ENCODE results near the gene STEEP1.

The STEEP1 gene

GRCh38 chrX:119565107-119565663 lies at the start of gene STEEP1:
TSS of gene STEEP1 (minus strand) at chrX:119565409. CDS start at chrX:119565355, 54 bp downstream.
- DNase-seq = peak; percentile 78

- DNase-seq = no peak
Measured at GRCh38 chrX:119614776-119615175, 49.6 kb upstream of the STEEP1 start.

GRCh38 chrX:119607018-119607389 lies 41.8 kb upstream of the STEEP1 start:
- no peak for DNase-seq

GRCh38 chrX:119606280-119607017 lies 41.2 kb upstream of the STEEP1 start, which contains the start of gene NKRF:
TSS of gene NKRF (minus strand) at chrX:119606424.
- peak; percentile 87 for DNase-seq

- peak; percentile 37 for DNase-seq
Measured at GRCh38 chrX:119605464-119606279, 40.5 kb upstream of the STEEP1 start.

GRCh38 chrX:119604766-119605463 lies 39.7 kb upstream of the STEEP1 start:
- no peak for DNase-seq

GRCh38 chrX:119602701-119603255 lies 37.6 kb upstream of the STEEP1 start:
- no peak for DNase-seq

GRCh38 chrX:119589810-119590209 lies 24.6 kb upstream of the STEEP1 start:
- DNase-seq = no peak

- no peak for DNase-seq
Measured at GRCh38 chrX:119583431-119584059, 18.3 kb upstream of the STEEP1 start.

GRCh38 chrX:119579414-119579813 lies 14.2 kb upstream of the STEEP1 start:
- no peak for DNase-seq

GRCh38 chrX:119574394-119575266 lies 9.4 kb upstream of the STEEP1 start, which contains the start of gene UBE2A:
TSS of gene UBE2A (plus strand) at chrX:119574563. CDS start at chrX:119574712, 149 bp downstream.
- peak; percentile 84 for DNase-seq

GRCh38 chrX:119573840-119574393 lies 8.7 kb upstream of the STEEP1 start:
- DNase-seq = no peak

GRCh38 chrX:119573222-119573621 lies 8.0 kb upstream of the STEEP1 start:
- DNase-seq = no peak

GRCh38 chrX:119570351-119570835 lies 5.2 kb upstream of the STEEP1 start:
- no peak for DNase-seq

- DNase-seq = no peak
Measured at GRCh38 chrX:119552508-119552907, 12.7 kb downstream of the STEEP1 start.

GRCh38 chrX:119549327-119550016 lies 15.7 kb downstream of the STEEP1 start:
- DNase-seq = no peak

GRCh38 chrX:119541188-119541587 lies 24.0 kb downstream of the STEEP1 start:
- no peak for DNase-seq

GRCh38 chrX:119539872-119540271 lies 25.3 kb downstream of the STEEP1 start:
- no peak for DNase-seq

- DNase-seq = no peak
Measured at GRCh38 chrX:119537487-119537886, 27.7 kb downstream of the STEEP1 start.

All from stimulated activated CD4-positive, alpha-beta T cell treated with anti-CD3 and anti-CD28 coated beads, Interleukin-12 subunit alpha, Interleukin-12 subunit beta, amount 100 ng/mL, for 4 hours (primary cell).